Loucy (cell line): ENCODE measurements around the gene TSPY10.
"Not testable (repeated sequence)": the region's sequence is repeated elsewhere in the genome, so short reads cannot be mapped to it uniquely, and the experiment has no call there.

Experiments used
- H2AFZ ChIP-seq: fragments of 200-600 bp; sonication (generic); 2 replicates; pipeline ENCODE4 v1.6.0; 2016; ENCODE audit warnings: antibody characterized with exemption, mild to moderate bottlenecking, low read length, moderate library complexity
- H3F3A ChIP-seq: fragments of 200-600 bp; 2 replicates; pipeline ENCODE4 v1.6.0; 2016; ENCODE audit warnings: antibody characterized with exemption, low read depth, mild to moderate bottlenecking
- H3K27me3 ChIP-seq: fragments of 200-600 bp; sonication (generic); 2 replicates; pipeline ENCODE4 v1.6.1; 2014; ENCODE audit warnings: low read length, mild to moderate bottlenecking; ENCODE audit not compliant: insufficient read depth, poor library complexity, severe bottlenecking
- H3K36me3 ChIP-seq: fragments of 200-600 bp; sonication (generic); 2 replicates; pipeline ENCODE4 v1.6.1; 2016; ENCODE audit warnings: low read length; ENCODE audit not compliant: insufficient read depth
- H3K4me1 ChIP-seq: fragments of 200-600 bp; sonication (generic); 2 replicates; pipeline ENCODE4 v1.5.1; 2014; ENCODE audit warnings: low read length, mild to moderate bottlenecking; ENCODE audit not compliant: insufficient read depth, poor library complexity, severe bottlenecking
- H3K4me2 ChIP-seq: fragments of 200-600 bp; sonication (generic); 2 replicates; pipeline ENCODE4 v1.6.0; 2014; ENCODE audit warnings: antibody characterized with exemption, low read length, low read depth, mild to moderate bottlenecking; ENCODE audit not compliant: poor library complexity, severe bottlenecking
- H3K4me3 ChIP-seq: fragments of 200-600 bp; sonication (generic); 2 replicates; pipeline ENCODE4 v1.5.1; 2014; ENCODE audit warnings: low read length, mild to moderate bottlenecking, mixed read lengths; ENCODE audit not compliant: poor library complexity, severe bottlenecking
- H3K79me2 ChIP-seq: fragments of 200-600 bp; sonication (generic); 2 replicates; pipeline ENCODE4 v1.6.1; 2014; ENCODE audit warnings: low read length; ENCODE audit not compliant: insufficient read depth
- H3K9ac ChIP-seq: fragments of 200-600 bp; sonication (generic); 2 replicates; pipeline ENCODE4 v1.6.0; 2014; ENCODE audit warnings: mild to moderate bottlenecking, low read depth, low read length, moderate library complexity; ENCODE audit not compliant: poor library complexity, severe bottlenecking
- H3K9me2 ChIP-seq: fragments of 200-600 bp; sonication (generic); replicated peaks from 2 replicates; pipeline ENCODE4 v1.6.1; 2016; ENCODE audit warnings: low read depth, low read length, mixed read lengths
- H3K9me3 ChIP-seq: fragments of 200-600 bp; sonication (generic); 2 replicates; pipeline ENCODE4 v1.6.1; 2014; ENCODE audit warnings: mild to moderate bottlenecking, antibody characterized with exemption, low read length, low read depth; ENCODE audit not compliant: insufficient read depth
- H4K20me1 ChIP-seq: fragments of 200-600 bp; sonication (generic); 2 replicates; pipeline ENCODE4 v1.6.0; 2014; ENCODE audit warnings: antibody characterized with exemption, low read length, mild to moderate bottlenecking; ENCODE audit not compliant: insufficient read depth, poor library complexity, severe bottlenecking

TSPY10 gene

GRCh38 chrY:9527580-9527979, at the start of gene TSPY10:
Gene TSPY10 (plus strand): TSS chrY:9527880. CDS start chrY:9527926, 46 bp downstream.
- H3K9me2 ChIP-seq, H3K36me3 ChIP-seq, H3K27me3 ChIP-seq, H3K79me2 ChIP-seq, H3K4me2 ChIP-seq, H3K4me1 ChIP-seq, H3K9me3 ChIP-seq, H2AFZ ChIP-seq, H3F3A ChIP-seq, H4K20me1 ChIP-seq, H3K4me3 ChIP-seq, H3K9ac ChIP-seq: not testable (repeated sequence)

- H3K4me1 ChIP-seq, H3K27me3 ChIP-seq, H3K9me2 ChIP-seq, H3K9me3 ChIP-seq, H3K36me3 ChIP-seq, H2AFZ ChIP-seq, H3K79me2 ChIP-seq, H3K4me2 ChIP-seq, H3K4me3 ChIP-seq, H3K9ac ChIP-seq, H4K20me1 ChIP-seq, H3F3A ChIP-seq: not testable (repeated sequence)
Observed at GRCh38 chrY:9486967-9487366, 40.7 kb upstream of the TSPY10 start, which contains the start of gene TSPY9. Gene TSPY9 (plus strand): TSS chrY:9487267. CDS start chrY:9487313, 46 bp downstream.

- H3K9me2 ChIP-seq, H3F3A ChIP-seq, H3K4me2 ChIP-seq, H3K27me3 ChIP-seq, H4K20me1 ChIP-seq, H3K4me1 ChIP-seq, H2AFZ ChIP-seq, H3K36me3 ChIP-seq, H3K9ac ChIP-seq, H3K79me2 ChIP-seq, H3K4me3 ChIP-seq, H3K9me3 ChIP-seq: not testable (repeated sequence)
Observed at GRCh38 chrY:9504396-9504795, 23.3 kb upstream of the TSPY10 start.

GRCh38 chrY:9516287-9516686, 11.4 kb upstream of the TSPY10 start:
- not testable (repeated sequence) for H3K4me3 ChIP-seq, H4K20me1 ChIP-seq, H3F3A ChIP-seq, H3K9me2 ChIP-seq, H2AFZ ChIP-seq, H3K4me2 ChIP-seq, H3K27me3 ChIP-seq, H3K4me1 ChIP-seq, H3K9ac ChIP-seq, H3K9me3 ChIP-seq, H3K36me3 ChIP-seq, H3K79me2 ChIP-seq
